HL-60 (cell line): ENCODE results near the gene LSMEM2.

Source experiments
- DNase-seq, 2 experiments: peaks; one replicate each; pipeline ENCODE4 v3.0.0-alpha.2; 2010 to 2020; ENCODE audit warnings: low read depth in 1 of 2, low spot score in 1 of 2
- H3K27ac ChIP-seq: fragments of 250-450 bp; sonication (Bioruptor Pico); replicated peaks from 2 replicates; pipeline ENCODE4 v1.5.1; 2020; ENCODE audit warnings: mild to moderate bottlenecking, moderate library complexity
- H3K27me3 ChIP-seq: fragments of 250-450 bp; sonication (Bioruptor Pico); 2 replicates; pipeline ENCODE4 v1.5.1; 2021; ENCODE audit warnings: mild to moderate bottlenecking, moderate library complexity; ENCODE audit not compliant: insufficient read depth, poor library complexity, severe bottlenecking
- H3K4me3 ChIP-seq: replicated peaks from 2 replicates; pipeline ENCODE4 v1.5.1; 2011; ENCODE audit warnings: mild to moderate bottlenecking, control low read depth, low read length; ENCODE audit not compliant: insufficient read depth
- GABPA ChIP-seq: IDR thresholded peaks from 2 replicates; pipeline ENCODE4 v1.6.1; 2012; ENCODE audit warnings: low read depth
- POLR2AphosphoS5 ChIP-seq: IDR thresholded peaks from 2 replicates; pipeline ENCODE4 v1.6.1; 2012; ENCODE audit warnings: low read depth
- SPI1 ChIP-seq: IDR thresholded peaks from 2 replicates; pipeline ENCODE4 v1.6.1; 2012; ENCODE audit warnings: low read depth, mild to moderate bottlenecking, borderline replicate concordance
- TF ChIP-seq, protein P1 (sequence below): IDR thresholded peaks from 2 replicates; pipeline ENCODE4 v1.6.1; 2012; ENCODE audit warnings: low read depth; ENCODE audit not compliant: insufficient replicate concordance
- TF ChIP-seq, protein P2 (sequence below): IDR thresholded peaks from one replicate; pipeline ENCODE4 v1.5.1; 2011; ENCODE audit warnings: low read length, control low read depth, inconsistent platforms; ENCODE audit not compliant: insufficient read depth

Gene LSMEM2

GRCh38 chr3:50269460-50269859 lies 9.4 kb upstream of the LSMEM2 start:
- Histone ChIP-seq H3K4me3 (no peak overlapping the region), H3K27me3 (peaks cover 22% of the 10 kb centered on the region), H3K27ac (no peak overlapping the region)
- TF ChIP-seq, protein P1, sequence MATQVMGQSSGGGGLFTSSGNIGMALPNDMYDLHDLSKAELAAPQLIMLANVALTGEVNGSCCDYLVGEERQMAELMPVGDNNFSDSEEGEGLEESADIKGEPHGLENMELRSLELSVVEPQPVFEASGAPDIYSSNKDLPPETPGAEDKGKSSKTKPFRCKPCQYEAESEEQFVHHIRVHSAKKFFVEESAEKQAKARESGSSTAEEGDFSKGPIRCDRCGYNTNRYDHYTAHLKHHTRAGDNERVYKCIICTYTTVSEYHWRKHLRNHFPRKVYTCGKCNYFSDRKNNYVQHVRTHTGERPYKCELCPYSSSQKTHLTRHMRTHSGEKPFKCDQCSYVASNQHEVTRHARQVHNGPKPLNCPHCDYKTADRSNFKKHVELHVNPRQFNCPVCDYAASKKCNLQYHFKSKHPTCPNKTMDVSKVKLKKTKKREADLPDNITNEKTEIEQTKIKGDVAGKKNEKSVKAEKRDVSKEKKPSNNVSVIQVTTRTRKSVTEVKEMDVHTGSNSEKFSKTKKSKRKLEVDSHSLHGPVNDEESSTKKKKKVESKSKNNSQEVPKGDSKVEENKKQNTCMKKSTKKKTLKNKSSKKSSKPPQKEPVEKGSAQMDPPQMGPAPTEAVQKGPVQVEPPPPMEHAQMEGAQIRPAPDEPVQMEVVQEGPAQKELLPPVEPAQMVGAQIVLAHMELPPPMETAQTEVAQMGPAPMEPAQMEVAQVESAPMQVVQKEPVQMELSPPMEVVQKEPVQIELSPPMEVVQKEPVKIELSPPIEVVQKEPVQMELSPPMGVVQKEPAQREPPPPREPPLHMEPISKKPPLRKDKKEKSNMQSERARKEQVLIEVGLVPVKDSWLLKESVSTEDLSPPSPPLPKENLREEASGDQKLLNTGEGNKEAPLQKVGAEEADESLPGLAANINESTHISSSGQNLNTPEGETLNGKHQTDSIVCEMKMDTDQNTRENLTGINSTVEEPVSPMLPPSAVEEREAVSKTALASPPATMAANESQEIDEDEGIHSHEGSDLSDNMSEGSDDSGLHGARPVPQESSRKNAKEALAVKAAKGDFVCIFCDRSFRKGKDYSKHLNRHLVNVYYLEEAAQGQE = no peak
- TF ChIP-seq POLR2AphosphoS5 = no peak
- no peak for DNase-seq

- H3K4me3 ChIP-seq = no peak overlapping the region
- DNase-seq = no peak
- H3K27ac ChIP-seq = no peak overlapping the region
- TF ChIP-seq, protein P2, sequence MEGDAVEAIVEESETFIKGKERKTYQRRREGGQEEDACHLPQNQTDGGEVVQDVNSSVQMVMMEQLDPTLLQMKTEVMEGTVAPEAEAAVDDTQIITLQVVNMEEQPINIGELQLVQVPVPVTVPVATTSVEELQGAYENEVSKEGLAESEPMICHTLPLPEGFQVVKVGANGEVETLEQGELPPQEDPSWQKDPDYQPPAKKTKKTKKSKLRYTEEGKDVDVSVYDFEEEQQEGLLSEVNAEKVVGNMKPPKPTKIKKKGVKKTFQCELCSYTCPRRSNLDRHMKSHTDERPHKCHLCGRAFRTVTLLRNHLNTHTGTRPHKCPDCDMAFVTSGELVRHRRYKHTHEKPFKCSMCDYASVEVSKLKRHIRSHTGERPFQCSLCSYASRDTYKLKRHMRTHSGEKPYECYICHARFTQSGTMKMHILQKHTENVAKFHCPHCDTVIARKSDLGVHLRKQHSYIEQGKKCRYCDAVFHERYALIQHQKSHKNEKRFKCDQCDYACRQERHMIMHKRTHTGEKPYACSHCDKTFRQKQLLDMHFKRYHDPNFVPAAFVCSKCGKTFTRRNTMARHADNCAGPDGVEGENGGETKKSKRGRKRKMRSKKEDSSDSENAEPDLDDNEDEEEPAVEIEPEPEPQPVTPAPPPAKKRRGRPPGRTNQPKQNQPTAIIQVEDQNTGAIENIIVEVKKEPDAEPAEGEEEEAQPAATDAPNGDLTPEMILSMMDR = no peak
- TF ChIP-seq, protein P1 = no peak
- no peak for TF ChIP-seq GABPA
- no peak for TF ChIP-seq POLR2AphosphoS5
- no peak for TF ChIP-seq SPI1
- H3K27me3 ChIP-seq = peaks cover 28% of the 10 kb centered on the region
Observed at GRCh38 chr3:50269977-50270413, 8.9 kb upstream of the LSMEM2 start.

GRCh38 chr3:50270422-50271224 lies 8.3 kb upstream of the LSMEM2 start:
- Histone ChIP-seq H3K27ac (no peak overlapping the region), H3K4me3 (no peak overlapping the region), H3K27me3 (peaks cover 34% of the 10 kb centered on the region)
- no peak for DNase-seq
- TF ChIP-seq, protein P2 = no peak
- TF ChIP-seq SPI1 (no peak), POLR2AphosphoS5 (no peak), GABPA (no peak)
- TF ChIP-seq, protein P1 = no peak
